Measurements from ENCODE around the gene PRR20G. TPM values are rescaled to one million over a fixed set of nuclear protein-coding genes. Genes with fewer than 3 reads are reported as not detected.

Gene PRR20G
- total RNA-seq, 1 donor from 2014 or later = not detected

DNA sequence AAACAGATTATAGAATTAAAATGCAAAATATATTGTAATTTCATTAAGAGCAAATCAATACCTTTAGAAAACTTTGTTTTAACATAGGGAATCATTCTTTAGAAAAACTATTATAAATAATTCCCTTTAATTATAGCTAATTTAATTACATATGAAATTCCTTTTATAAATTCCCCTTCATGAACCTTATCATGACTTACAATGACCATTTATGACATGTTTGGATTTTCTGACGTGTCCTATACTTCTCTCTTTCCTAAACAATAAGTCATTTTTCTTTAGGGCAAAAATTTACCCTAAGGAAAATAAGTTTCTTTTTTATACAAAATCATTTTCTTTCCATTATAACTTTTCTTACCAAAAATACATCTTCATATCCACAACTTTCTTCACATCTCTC, 37.8 kb downstream of the PRR20G start:
- intact Hi-C loops (cut with micrococcal nuclease) = no loop called here
- ATAC-seq (no peak), DNase-seq (no peak)

GRCh38 chr3:127247292-127247691, 40.6 kb downstream of the PRR20G start:
- no peak for ATAC-seq
- intact Hi-C loops (cut with micrococcal nuclease) = no loop called here

DNA sequence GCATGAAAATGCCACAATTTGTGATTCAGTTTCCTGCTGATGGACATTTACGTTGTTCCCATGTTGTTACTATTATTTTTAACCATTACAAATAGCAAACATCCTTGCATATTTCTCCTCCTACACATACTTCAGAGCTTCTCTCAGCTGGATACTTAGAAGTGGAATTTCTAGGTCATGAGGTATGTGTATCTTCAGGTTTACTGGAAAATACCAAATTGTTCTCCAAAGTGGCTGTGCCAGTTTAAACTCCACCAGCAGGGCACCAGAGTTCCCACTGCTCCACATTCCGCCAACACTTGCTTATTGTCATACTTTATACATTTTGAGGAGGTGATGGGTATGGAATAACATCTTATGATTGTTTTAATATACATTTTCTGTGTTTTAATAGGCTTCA, 49.2 kb downstream of the PRR20G start:
- ATAC-seq = no peak
- intact Hi-C loops (cut with micrococcal nuclease) = no loop called here
- no peak for DNase-seq

More at GRCh38 chr3:127247292-127247691, 40.6 kb downstream of the PRR20G start:
- no peak for DNase-seq

GRCh38 chr3:127237835-127238234, 50.0 kb downstream of the PRR20G start:
- DNase-seq = no peak
- ATAC-seq = no peak
- intact Hi-C loops (cut with micrococcal nuclease) = no loop called here

GRCh38 chr3:127235706-127236105, 52.1 kb downstream of the PRR20G start:
- DNase-seq (no peak), ATAC-seq (no peak)
- intact Hi-C loops (cut with micrococcal nuclease) = no loop called here

DNA sequence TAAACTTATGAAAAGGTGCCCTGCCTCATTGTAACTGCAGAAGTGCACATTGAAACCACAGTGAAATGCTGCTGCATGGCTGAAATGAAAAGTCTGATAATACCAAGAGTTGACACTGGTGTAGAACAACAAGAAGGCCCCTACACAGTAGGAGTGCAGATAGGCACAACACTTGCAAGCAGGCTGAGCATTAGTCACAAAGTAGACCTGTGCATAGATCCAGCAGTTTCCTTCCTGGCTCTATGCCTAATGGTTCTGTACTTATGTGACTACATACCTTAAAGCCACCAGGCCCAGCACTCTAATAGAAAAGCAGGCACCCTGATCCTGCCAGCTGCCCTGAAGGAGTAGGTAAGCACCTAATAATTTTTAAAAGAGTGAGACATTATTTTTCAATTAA, 53.1 kb downstream of the PRR20G start:
- DNase-seq (no peak), ATAC-seq (no peak)
- intact Hi-C loops (cut with micrococcal nuclease) = no loop called here

Other genes starting within 250 kb of the PRR20G start
- not detected for gene PRR23E, start 94.9 kb downstream of the PRR20G start, total RNA-seq